ENCODE measurements around the gene COG2.
"Not testable (repeated sequence)": the region's sequence is repeated elsewhere in the genome, so short reads cannot be mapped to it uniquely, and the experiment has no call there.

The COG2 gene

GRCh38 chr1:230721849-230722522, 79.7 kb downstream of the COG2 start:
- not testable (repeated sequence) for DNase-seq

GRCh38 chr1:230725256-230726012, 83.2 kb downstream of the COG2 start:
- DNase-seq, result no peak

GRCh38 chr1:230728710-230729392, 86.6 kb downstream of the COG2 start:
- no peak for DNase-seq

GRCh38 chr1:230730977-230731376, 88.7 kb downstream of the COG2 start:
- no peak for DNase-seq

GRCh38 chr1:230735447-230735846, 93.2 kb downstream of the COG2 start:
- no peak for DNase-seq

GRCh38 chr1:230737622-230738262, 95.5 kb downstream of the COG2 start:
- DNase-seq, result no peak

GRCh38 chr1:230739564-230740290, 97.4 kb downstream of the COG2 start:
- no peak for DNase-seq

All from SW 1271 (cell line).